Measurements from ENCODE around the gene LMAN1L.

DNA sequence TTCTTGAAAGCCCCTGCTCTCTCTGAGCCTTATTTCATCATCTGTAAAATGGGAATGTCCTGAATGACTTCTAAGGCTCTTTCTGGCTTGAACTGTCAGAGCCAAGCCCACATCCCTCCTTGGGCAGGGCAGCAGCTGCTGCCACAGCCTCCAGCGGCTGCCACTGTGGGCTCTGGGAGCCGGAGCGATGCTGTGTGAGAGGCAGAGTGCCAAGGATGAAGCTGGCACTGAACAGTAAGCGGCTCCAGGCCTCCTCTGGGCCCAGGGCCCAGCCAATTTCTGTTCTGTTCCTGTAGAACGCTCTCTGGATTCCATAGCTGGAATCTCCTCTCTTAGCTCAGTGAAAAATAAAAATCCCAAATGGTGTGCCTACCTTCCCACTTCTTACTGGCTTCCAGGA is 18.2 kb downstream of the LMAN1L start:
- TF ChIP-seq, protein P1, sequence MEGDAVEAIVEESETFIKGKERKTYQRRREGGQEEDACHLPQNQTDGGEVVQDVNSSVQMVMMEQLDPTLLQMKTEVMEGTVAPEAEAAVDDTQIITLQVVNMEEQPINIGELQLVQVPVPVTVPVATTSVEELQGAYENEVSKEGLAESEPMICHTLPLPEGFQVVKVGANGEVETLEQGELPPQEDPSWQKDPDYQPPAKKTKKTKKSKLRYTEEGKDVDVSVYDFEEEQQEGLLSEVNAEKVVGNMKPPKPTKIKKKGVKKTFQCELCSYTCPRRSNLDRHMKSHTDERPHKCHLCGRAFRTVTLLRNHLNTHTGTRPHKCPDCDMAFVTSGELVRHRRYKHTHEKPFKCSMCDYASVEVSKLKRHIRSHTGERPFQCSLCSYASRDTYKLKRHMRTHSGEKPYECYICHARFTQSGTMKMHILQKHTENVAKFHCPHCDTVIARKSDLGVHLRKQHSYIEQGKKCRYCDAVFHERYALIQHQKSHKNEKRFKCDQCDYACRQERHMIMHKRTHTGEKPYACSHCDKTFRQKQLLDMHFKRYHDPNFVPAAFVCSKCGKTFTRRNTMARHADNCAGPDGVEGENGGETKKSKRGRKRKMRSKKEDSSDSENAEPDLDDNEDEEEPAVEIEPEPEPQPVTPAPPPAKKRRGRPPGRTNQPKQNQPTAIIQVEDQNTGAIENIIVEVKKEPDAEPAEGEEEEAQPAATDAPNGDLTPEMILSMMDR (IDR thresholded peaks at IDR 0.05) = no peak
- TF ChIP-seq POLR2A (IDR thresholded peaks at IDR 0.05) = no peak
